Thoracic aorta endothelial cell (primary cell): ENCODE data around the gene PLXND1. TPM values are rescaled to one million over a fixed set of nuclear protein-coding genes. Genes with fewer than 3 reads are reported as not detected.

Source experiments
- small RNA-seq: library from RNA; depleted of rRNA; stranded (forward); fragments of <200 nt; gene quantifications from one replicate; pipeline ENCODE3, GENCODE V24; 2012
- total RNA-seq: library from RNA; depleted of rRNA; stranded (reverse); fragments of >200 nt; gene quantifications from 2 replicates; pipeline ENCODE4 v1.2.3, GENCODE V29; 2012

PLXND1 gene, protein sequence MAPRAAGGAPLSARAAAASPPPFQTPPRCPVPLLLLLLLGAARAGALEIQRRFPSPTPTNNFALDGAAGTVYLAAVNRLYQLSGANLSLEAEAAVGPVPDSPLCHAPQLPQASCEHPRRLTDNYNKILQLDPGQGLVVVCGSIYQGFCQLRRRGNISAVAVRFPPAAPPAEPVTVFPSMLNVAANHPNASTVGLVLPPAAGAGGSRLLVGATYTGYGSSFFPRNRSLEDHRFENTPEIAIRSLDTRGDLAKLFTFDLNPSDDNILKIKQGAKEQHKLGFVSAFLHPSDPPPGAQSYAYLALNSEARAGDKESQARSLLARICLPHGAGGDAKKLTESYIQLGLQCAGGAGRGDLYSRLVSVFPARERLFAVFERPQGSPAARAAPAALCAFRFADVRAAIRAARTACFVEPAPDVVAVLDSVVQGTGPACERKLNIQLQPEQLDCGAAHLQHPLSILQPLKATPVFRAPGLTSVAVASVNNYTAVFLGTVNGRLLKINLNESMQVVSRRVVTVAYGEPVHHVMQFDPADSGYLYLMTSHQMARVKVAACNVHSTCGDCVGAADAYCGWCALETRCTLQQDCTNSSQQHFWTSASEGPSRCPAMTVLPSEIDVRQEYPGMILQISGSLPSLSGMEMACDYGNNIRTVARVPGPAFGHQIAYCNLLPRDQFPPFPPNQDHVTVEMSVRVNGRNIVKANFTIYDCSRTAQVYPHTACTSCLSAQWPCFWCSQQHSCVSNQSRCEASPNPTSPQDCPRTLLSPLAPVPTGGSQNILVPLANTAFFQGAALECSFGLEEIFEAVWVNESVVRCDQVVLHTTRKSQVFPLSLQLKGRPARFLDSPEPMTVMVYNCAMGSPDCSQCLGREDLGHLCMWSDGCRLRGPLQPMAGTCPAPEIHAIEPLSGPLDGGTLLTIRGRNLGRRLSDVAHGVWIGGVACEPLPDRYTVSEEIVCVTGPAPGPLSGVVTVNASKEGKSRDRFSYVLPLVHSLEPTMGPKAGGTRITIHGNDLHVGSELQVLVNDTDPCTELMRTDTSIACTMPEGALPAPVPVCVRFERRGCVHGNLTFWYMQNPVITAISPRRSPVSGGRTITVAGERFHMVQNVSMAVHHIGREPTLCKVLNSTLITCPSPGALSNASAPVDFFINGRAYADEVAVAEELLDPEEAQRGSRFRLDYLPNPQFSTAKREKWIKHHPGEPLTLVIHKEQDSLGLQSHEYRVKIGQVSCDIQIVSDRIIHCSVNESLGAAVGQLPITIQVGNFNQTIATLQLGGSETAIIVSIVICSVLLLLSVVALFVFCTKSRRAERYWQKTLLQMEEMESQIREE (N-terminal part only)
- total RNA-seq: 362 and 374 TPM in 2 replicates

DNA sequence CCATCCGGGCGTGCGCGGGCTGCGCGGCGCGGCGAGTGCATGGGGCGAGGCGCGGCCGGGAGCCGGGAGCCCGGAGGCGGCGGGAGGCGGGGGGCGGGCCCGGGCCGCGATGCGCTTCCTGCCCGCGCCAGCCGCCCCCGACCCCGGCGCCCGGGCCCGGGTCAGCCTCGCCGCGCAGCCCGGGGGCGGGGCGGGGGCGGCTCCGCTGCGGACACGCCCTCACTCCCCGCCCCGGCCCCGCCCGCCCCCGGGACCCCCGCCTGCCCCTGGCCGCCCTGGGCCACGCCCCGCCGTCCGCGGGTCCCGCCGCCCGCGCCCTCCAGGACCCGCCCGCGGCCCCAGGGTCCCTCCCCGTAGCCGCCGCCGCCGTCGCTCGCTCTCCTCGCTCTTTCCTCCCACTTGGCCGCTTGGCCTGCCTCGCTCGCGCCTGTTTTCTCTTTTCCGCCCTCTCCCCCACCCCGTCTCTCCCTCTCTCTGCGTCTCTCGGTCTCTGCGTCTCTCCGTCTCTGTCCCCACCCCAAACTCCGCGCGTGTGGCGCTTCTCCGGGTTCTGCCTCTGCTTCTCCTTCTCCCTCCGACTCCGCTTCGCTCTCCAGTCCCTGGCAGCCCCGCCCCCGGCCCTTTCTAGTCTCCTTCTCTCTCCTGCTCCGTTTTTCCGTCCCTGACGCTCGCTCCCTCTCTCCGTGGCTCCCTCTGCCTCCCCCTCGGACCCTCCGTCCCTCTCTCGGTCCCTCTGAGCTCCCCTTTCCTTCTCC lies at the start of gene PLXND1:
PLXND1 (minus strand) TSS at position 41 of the 755 bp plus-strand sequence; CDS start at position 4, 37 bp downstream.

DNA sequence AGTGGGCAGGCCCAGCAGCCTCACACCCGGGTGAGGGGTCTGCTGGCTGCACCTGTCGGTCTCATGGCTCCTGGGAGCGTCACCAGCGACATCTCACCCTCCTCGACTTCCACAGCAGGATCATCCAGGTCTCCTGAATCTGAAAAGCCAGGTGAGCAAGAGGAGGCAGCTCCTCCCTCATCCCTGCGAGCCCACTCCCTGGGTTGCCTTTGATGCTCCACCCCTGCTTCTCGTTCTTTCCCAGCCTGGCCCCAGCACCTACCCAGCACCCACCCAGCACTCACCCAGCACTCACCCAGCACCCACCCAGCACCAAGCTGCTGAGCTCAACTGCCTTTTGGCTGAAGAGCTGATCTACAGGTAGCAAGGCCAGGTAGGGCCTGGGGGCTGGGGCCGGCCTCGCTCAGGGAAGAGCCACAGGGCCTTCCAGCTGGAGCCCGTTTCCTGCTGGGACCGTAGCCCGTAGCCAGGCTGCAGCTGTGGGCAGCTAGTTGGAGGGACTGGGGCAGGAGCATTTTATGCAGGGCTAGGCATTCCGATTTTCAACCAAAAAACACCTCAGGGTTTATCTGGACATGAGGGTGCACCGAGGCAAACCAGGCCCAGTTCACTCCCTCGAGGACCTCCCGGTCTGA lies 63.2 kb downstream of the PLXND1 start, which contains the start of gene H1-8:
H1-8 (plus strand) TSS at position 20 of the 635 bp plus-strand sequence; CDS start at position 64, 44 bp downstream.

DNA sequence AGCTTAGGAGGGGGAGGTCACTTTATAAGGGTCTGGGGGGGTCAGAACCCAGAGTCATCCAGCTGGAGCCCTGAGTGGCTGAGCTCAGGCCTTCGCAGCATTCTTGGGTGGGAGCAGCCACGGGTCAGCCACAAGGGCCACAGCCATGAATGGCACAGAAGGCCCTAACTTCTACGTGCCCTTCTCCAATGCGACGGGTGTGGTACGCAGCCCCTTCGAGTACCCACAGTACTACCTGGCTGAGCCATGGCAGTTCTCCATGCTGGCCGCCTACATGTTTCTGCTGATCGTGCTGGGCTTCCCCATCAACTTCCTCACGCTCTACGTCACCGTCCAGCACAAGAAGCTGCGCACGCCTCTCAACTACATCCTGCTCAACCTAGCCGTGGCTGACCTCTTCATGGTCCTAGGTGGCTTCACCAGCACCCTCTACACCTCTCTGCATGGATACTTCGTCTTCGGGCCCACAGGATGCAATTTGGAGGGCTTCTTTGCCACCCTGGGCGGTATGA lies 77.8 kb downstream of the PLXND1 start, which contains the start of gene RHO:
RHO (plus strand) TSS at position 51 of the 512 bp plus-strand sequence; CDS start at position 146, 95 bp downstream.

Small RNA genes within 50 kb of the gene (small RNA-seq; reads per million reads assigned to genes)
- gene RN7SL752P: not detected

Other genes starting within 250 kb of the PLXND1 start
- under 0.01 and 0.07 TPM in 2 replicates for gene EFCAB12, start 178.0 kb downstream of the PLXND1 start, total RNA-seq
- gene MBD4, start 166.7 kb downstream of the PLXND1 start, total RNA-seq: 26.9 and 35.6 TPM in 2 replicates
- gene IFT122, start 166.5 kb downstream of the PLXND1 start, total RNA-seq: 18.0 and 19.0 TPM in 2 replicates
- not detected in 2 replicates for gene RHO, start 78.0 kb downstream of the PLXND1 start, total RNA-seq
- gene H1-8, start 63.5 kb downstream of the PLXND1 start, total RNA-seq: not detected in 2 replicates